HEK293T (cell line): Measurements from ENCODE around the gene LIN7A.
A peak's percentile ranks its signal among the peaks of the same experiment; 100 is the strongest.

Experiments used
- CTCF ChIA-PET: fragments of 350-600 bp; formaldehyde crosslinking; extraction: SDS; loops from one replicate; lab custom pipeline; 2021; ENCODE audit warnings: antibody characterized with exemption, inconsistent platforms; lab: Yijun Ruan, JAX
- POLR2A ChIA-PET: fragments of 350-600 bp; formaldehyde crosslinking; extraction: SDS; loops from one replicate; lab custom pipeline; 2020; ENCODE audit warnings: antibody characterized with exemption, inconsistent platforms; lab: Yijun Ruan, JAX
- DNase-seq: peaks from one replicate; pipeline ENCODE4 v3.0.0; 2012; ENCODE audit warnings: mixed read lengths; ENCODE audit errors: extremely low spot score
- ARNT ChIP-seq: fragments of 450-650 bp; IDR thresholded peaks from 2 replicates; pipeline ENCODE4 v1.6.1; 2017; ENCODE audit warnings: mild to moderate bottlenecking
- BHLHE40 ChIP-seq: fragments of 450-650 bp; IDR thresholded peaks from 2 replicates; pipeline ENCODE4 v1.6.1; 2016; ENCODE audit warnings: mild to moderate bottlenecking, moderate library complexity, borderline replicate concordance
- CTBP1 ChIP-seq: fragments of 450-650 bp; IDR thresholded peaks from 2 replicates; pipeline ENCODE4 v1.6.1; 2016; ENCODE audit warnings: borderline replicate concordance
- ELF4 ChIP-seq: fragments of 450-650 bp; IDR thresholded peaks from 2 replicates; pipeline ENCODE4 v1.6.1; 2017; ENCODE audit warnings: antibody characterized with exemption
- FOXA1 ChIP-seq: fragments of 450-650 bp; IDR thresholded peaks from 2 replicates; pipeline ENCODE4 v1.6.1; 2016; ENCODE audit warnings: mild to moderate bottlenecking
- FOXK2 ChIP-seq: fragments of 450-650 bp; IDR thresholded peaks from 2 replicates; pipeline ENCODE4 v1.6.1; 2016; ENCODE audit warnings: mild to moderate bottlenecking
- FOXM1 ChIP-seq: fragments of 450-650 bp; IDR thresholded peaks from 2 replicates; pipeline ENCODE4 v1.6.1; 2017; ENCODE audit warnings: mild to moderate bottlenecking, borderline replicate concordance
- HDGF ChIP-seq: fragments of 450-650 bp; IDR thresholded peaks from 2 replicates; pipeline ENCODE4 v1.6.1; 2017; ENCODE audit warnings: antibody characterized with exemption, borderline replicate concordance
- L3MBTL2 ChIP-seq: fragments of 450-650 bp; conservative IDR thresholded peaks from 2 replicates; pipeline ENCODE4 v1.6.1; 2016; ENCODE audit warnings: mild to moderate bottlenecking
- LEF1 ChIP-seq: fragments of 450-650 bp; IDR thresholded peaks from 2 replicates; pipeline ENCODE4 v1.6.1; 2017; ENCODE audit warnings: mild to moderate bottlenecking, borderline replicate concordance
- NFRKB ChIP-seq: fragments of 450-650 bp; IDR thresholded peaks from 2 replicates; pipeline ENCODE4 v1.6.1; 2016; ENCODE audit warnings: mild to moderate bottlenecking, moderate library complexity
- PKNOX1 ChIP-seq: fragments of 450-650 bp; IDR thresholded peaks from 2 replicates; pipeline ENCODE4 v1.6.1; 2016
- SP1 ChIP-seq: fragments of 450-650 bp; IDR thresholded peaks from 2 replicates; pipeline ENCODE4 v1.6.1; 2017
- SUZ12 ChIP-seq: fragments of 450-650 bp; IDR thresholded peaks from 2 replicates; pipeline ENCODE4 v1.6.1; 2016; ENCODE audit warnings: mild to moderate bottlenecking
- TARDBP ChIP-seq: fragments of 450-650 bp; IDR thresholded peaks from 2 replicates; pipeline ENCODE4 v1.6.1; 2016
- ZNF384 ChIP-seq: fragments of 450-650 bp; IDR thresholded peaks from 2 replicates; pipeline ENCODE4 v1.6.1; 2016

LIN7A gene

GRCh38 chr12:80776706-80777105 lies 161.0 kb downstream of the LIN7A start:
- POLR2A ChIA-PET: no interaction called here
- CTCF ChIA-PET: no interaction called here
- no peak for DNase-seq

GRCh38 chr12:80770958-80771357 lies 166.8 kb downstream of the LIN7A start:
- POLR2A ChIA-PET: no interaction called here
- DNase-seq: no peak
- CTCF ChIA-PET: no interaction called here
- TF ChIP-seq PKNOX1 (no peak), BHLHE40 (no peak), SP1 (no peak), LEF1 (no peak), FOXA1 (no peak), L3MBTL2 (no peak), SUZ12 (no peak), TARDBP (no peak), ELF4 (no peak), FOXK2 (no peak), CTBP1 (no peak), ZNF384 (no peak), HDGF (no peak)

More at GRCh38 chr12:80776706-80777105, 161.0 kb downstream of the LIN7A start:
- TF ChIP-seq CTBP1 (no peak), BHLHE40 (no peak), PKNOX1 (no peak), L3MBTL2 (no peak), LEF1 (no peak), FOXA1 (no peak), FOXM1 (no peak)

GRCh38 chr12:80769553-80770140 lies 168.1 kb downstream of the LIN7A start:
- TF ChIP-seq TARDBP (no peak), LEF1 (no peak), L3MBTL2 (no peak), FOXK2 (no peak), NFRKB (no peak), FOXA1 (no peak), ELF4 (no peak), SP1 (no peak), ARNT (no peak), BHLHE40 (no peak), FOXM1 (no peak), PKNOX1 (no peak), ZNF384 (no peak), CTBP1 (no peak)
- POLR2A ChIA-PET: no interaction called here
- DNase-seq: no peak
- CTCF ChIA-PET: no interaction called here

GRCh38 chr12:80766897-80767296 lies 170.8 kb downstream of the LIN7A start:
- DNase-seq: no peak
- ChIA-PET POLR2A (no interaction called here), CTCF (no interaction called here)
- no peak for TF ChIP-seq CTBP1
- TF ChIP-seq HDGF: no peak
- TF ChIP-seq FOXK2: no peak
- TF ChIP-seq L3MBTL2: no peak
- TF ChIP-seq SP1: no peak
- TF ChIP-seq ARNT: no peak
- no peak for TF ChIP-seq NFRKB
- no peak for TF ChIP-seq TARDBP
- TF ChIP-seq FOXM1: no peak
- no peak for TF ChIP-seq LEF1
- no peak for TF ChIP-seq PKNOX1
- TF ChIP-seq ZNF384: no peak
- no peak for TF ChIP-seq SUZ12
- TF ChIP-seq FOXA1: no peak
- no peak for TF ChIP-seq ELF4
- no peak for TF ChIP-seq BHLHE40

- ChIA-PET CTCF (no interaction called here), POLR2A (no interaction called here)
- TF ChIP-seq SUZ12 (no peak), HDGF (no peak), ZNF384 (no peak), L3MBTL2 (no peak), FOXK2 (no peak), TARDBP (no peak), SP1 (no peak), ARNT (no peak)
- no peak for DNase-seq
Measured at GRCh38 chr12:80766210-80766609, 171.5 kb downstream of the LIN7A start.

- CTCF ChIA-PET: interaction anchor here (0.6 kb wide), 1 partner anchor 345 kb away, joined by 4 read pairs; no protein-coding TSS in a partner anchor
- peak; percentile 24 for DNase-seq
- POLR2A ChIA-PET: no interaction called here
- peak; percentile 93 for TF ChIP-seq ZNF384
- TF ChIP-seq SUZ12: no peak
Measured at GRCh38 chr12:80763874-80764273, 173.9 kb downstream of the LIN7A start.
